Measurements from ENCODE around the gene ZNF148. TPM values are rescaled to one million over a fixed set of nuclear protein-coding genes. Genes with fewer than 3 reads are reported as not detected.

Gene ZNF148
- polyA plus RNA-seq, 2 of the 4 experiments (the other 2 are of a cell fraction), result 9.9 to 26.5 TPM

Small RNAs within 50 kb of the gene (small RNA-seq; reads per million reads assigned to genes)
- gene RNU6-232P, result 0 reads per million in 6 experiments

Other genes starting within 250 kb of the ZNF148 start
- 0.93 and 1.1 TPM in 2 replicates for gene SLC12A8, start 162.6 kb downstream of the ZNF148 start, polyA plus RNA-seq (2011; rRNA removed)
- 3.4 to 5.0 TPM (median 4.2 TPM) in 3 replicates for gene SLC12A8, start 162.6 kb downstream of the ZNF148 start, polyA plus RNA-seq (2017; fragmentation: RNase III; extraction: RNeasy Plus Mini Kit Qiagen cat#74134 plus additional on column Dnase treatment)
- gene SNX4, start 144.9 kb upstream of the ZNF148 start, polyA plus RNA-seq (2011; rRNA removed), result 16.8 and 19.1 TPM in 2 replicates
- 17.7 to 21.7 TPM (median 19.8 TPM) in 3 replicates for gene SNX4, start 144.9 kb upstream of the ZNF148 start, polyA plus RNA-seq (2017; fragmentation: RNase III; extraction: RNeasy Plus Mini Kit Qiagen cat#74134 plus additional on column Dnase treatment)
- gene OSBPL11, start 220.2 kb upstream of the ZNF148 start, polyA plus RNA-seq (2011; rRNA removed), result 9.8 and 12.3 TPM in 2 replicates
- 8.5 to 9.1 TPM (median 9.0 TPM) in 3 replicates for gene OSBPL11, start 220.2 kb upstream of the ZNF148 start, polyA plus RNA-seq (2017; fragmentation: RNase III; extraction: RNeasy Plus Mini Kit Qiagen cat#74134 plus additional on column Dnase treatment)